HCT116 (cell line): ENCODE data around the gene PTPRR. TPM values are rescaled to one million over a fixed set of nuclear protein-coding genes. Genes with fewer than 3 reads are reported as not detected.

Source experiments
- ATAC-seq: fragments of 200-7000 bp; cut with Tn5 transposase; 2 replicates; pipeline ENCODE4 v1.9.1; 2020; ENCODE audit warnings: mild to moderate bottlenecking, moderate library complexity
- BruUV-seq: library from RNA; stranded (reverse); fragments of 400-500 nt; replicated peaks from 2 replicates; lab custom pipeline; 2021; lab: Mats Ljungman, UMichigan
- CTCF ChIA-PET: fragments of 300-600 bp; sonication (Branson Sonifier 250); formaldehyde crosslinking; loops from one replicate; lab custom pipeline; 2021; ENCODE audit warnings: antibody characterized with exemption; lab: Charles Lee
- POLR2A ChIA-PET: fragments of 300-600, 350-600 bp; sonication (Branson Sonifier 250); formaldehyde crosslinking; loops from one replicate; lab custom pipeline; 2021; ENCODE audit warnings: antibody characterized with exemption; lab: Charles Lee
- RAD21 ChIA-PET, 2 experiments: fragments of 300-600 bp; sonication (Branson Sonifier 250); formaldehyde crosslinking; loops; one replicate each; lab custom pipeline; 2023; ENCODE audit warnings: low total read pairs in 2 of 2; ENCODE audit not compliant: uncharacterized antibody in 2 of 2, unreplicated experiment in 2 of 2, low non-redundant PET in 1 of 2; lab: Charles Lee
- DNase-seq: peaks from one replicate; pipeline ENCODE4 v3.0.0-alpha.2; 2010; ENCODE audit warnings: low read depth, low spot score
- H2AFZ ChIP-seq: fragments of 200-600 bp; shearing (Covaris generic), sonication (generic); 2 replicates; pipeline ENCODE4 v1.6.1; 2017; ENCODE audit warnings: low read depth, mixed run types, mixed read lengths, antibody characterized with exemption, low read length; ENCODE audit not compliant: poor library complexity, severe bottlenecking
- H3K27ac ChIP-seq: 2 replicates; pipeline ENCODE4 v1.5.1; 2012; ENCODE audit warnings: low read depth, low read length
- H3K27me3 ChIP-seq: fragments of 200-600 bp; sonication (generic); 2 replicates; pipeline ENCODE4 v1.6.1; 2016; ENCODE audit warnings: mixed run types, low read length, mixed read lengths; ENCODE audit not compliant: insufficient read depth
- H3K36me3 ChIP-seq, 2 experiments: fragments of 200-500 bp in 1 of 2; fragments of 200-600 bp in 1 of 2; sonication (Bioruptor generic) in 1 of 2; sonication (generic) in 1 of 2; 2 replicates each; pipeline versions ENCODE4 v1.5.1 to v1.6.1; 2014 to 2016; ENCODE audit warnings: low read length in 2 of 2, inconsistent platforms in 1 of 2, mixed read lengths in 1 of 2, mixed run types in 1 of 2; ENCODE audit not compliant: insufficient read depth in 2 of 2, control insufficient read depth in 1 of 2
- H3K4me1 ChIP-seq, 2 experiments: fragments of 200-600 bp in 1 of 2; sonication (generic) in 1 of 2; 2 replicates each; pipeline versions ENCODE4 v1.5.1 to v1.6.1; 2012 to 2017; ENCODE audit warnings: low read length in 2 of 2, inconsistent platforms in 1 of 2, mild to moderate bottlenecking in 1 of 2, mixed read lengths in 1 of 2, mixed run types in 1 of 2, moderate library complexity in 1 of 2; ENCODE audit not compliant: insufficient read depth in 2 of 2, control insufficient read depth in 1 of 2
- H3K4me2 ChIP-seq: fragments of 200-600 bp; sonication (generic); 2 replicates; pipeline ENCODE4 v1.6.1; 2017; ENCODE audit warnings: mixed run types, low read length, mixed read lengths
- H3K4me3 ChIP-seq, 2 experiments: fragments of 200-600 bp in 1 of 2; sonication (generic) in 1 of 2; replicated peaks in 1 of 2; 2 replicates each; pipeline ENCODE4 v1.5.1; 2011 to 2016; ENCODE audit warnings: low read length in 2 of 2, control low read depth in 1 of 2, low read depth in 1 of 2, mild to moderate bottlenecking in 1 of 2, mixed read lengths in 1 of 2, mixed run types in 1 of 2
- H3K79me2 ChIP-seq: fragments of 200-600 bp; sonication (generic); 2 replicates; pipeline ENCODE4 v1.6.1; 2017; ENCODE audit warnings: mild to moderate bottlenecking, mixed run types, low read length, moderate library complexity, mixed read lengths; ENCODE audit not compliant: insufficient read depth
- H3K9ac ChIP-seq: fragments of 200-600 bp; sonication (generic); 2 replicates; pipeline ENCODE4 v1.6.1; 2016; ENCODE audit warnings: low read length, mixed read lengths
- H3K9me2 ChIP-seq: fragments of 200-600 bp; sonication (generic), shearing (Covaris generic); 2 replicates; pipeline ENCODE4 v1.6.1; 2017; ENCODE audit warnings: mixed run types, mild to moderate bottlenecking, moderate library complexity; ENCODE audit not compliant: insufficient read depth
- H3K9me3 ChIP-seq, 2 experiments: fragments of 200-500 bp in 1 of 2; fragments of 200-600 bp in 1 of 2; sonication (Bioruptor generic) in 1 of 2; sonication (generic) in 1 of 2; 2 replicates each; pipeline ENCODE4 v1.6.1; 2014 to 2017; ENCODE audit warnings: low read length in 2 of 2, mixed read lengths in 2 of 2, inconsistent platforms in 1 of 2, low read depth in 1 of 2, mild to moderate bottlenecking in 1 of 2, mixed run types in 1 of 2, moderate library complexity in 1 of 2; ENCODE audit not compliant: control insufficient read depth in 1 of 2, insufficient read depth in 1 of 2
- H4K20me1 ChIP-seq: fragments of 200-600 bp; sonication (generic), shearing (Covaris generic); 2 replicates; pipeline ENCODE4 v1.6.1; 2017; ENCODE audit warnings: mixed run types, mild to moderate bottlenecking, moderate library complexity; ENCODE audit not compliant: insufficient read depth
- ATF3 ChIP-seq: IDR thresholded peaks from 2 replicates; pipeline ENCODE4 v1.6.1; 2012
- CTCF ChIP-seq, 3 experiments: fragments of 200-600 bp in 1 of 3; sonication (generic) in 1 of 3; IDR thresholded peaks in 2 of 3; conservative IDR thresholded peaks in 1 of 3; 2 replicates each; pipeline ENCODE4 v1.5.1; 2012 to 2017; ENCODE audit warnings: low read depth in 2 of 3, low read length in 2 of 3, antibody characterized with exemption in 1 of 3, borderline replicate concordance in 1 of 3, control low read depth in 1 of 3, mild to moderate bottlenecking in 1 of 3, mixed read lengths in 1 of 3, mixed run types in 1 of 3, moderate library complexity in 1 of 3; ENCODE audit not compliant: insufficient read depth in 1 of 3
- EGR1 ChIP-seq: IDR thresholded peaks from 2 replicates; pipeline ENCODE4 v1.6.1; 2012; ENCODE audit warnings: low read depth
- ELF1 ChIP-seq: IDR thresholded peaks from 2 replicates; pipeline ENCODE4 v1.6.1; 2012; ENCODE audit warnings: low read depth, borderline replicate concordance
- EZH2 ChIP-seq: fragments of 200-600 bp; sonication (generic); IDR thresholded peaks from 2 replicates; pipeline ENCODE4 v1.6.1; 2017; ENCODE audit warnings: antibody characterized with exemption, mixed run types
- EZH2phosphoT487 ChIP-seq: fragments of 200-600 bp; IDR thresholded peaks from 2 replicates; pipeline ENCODE4 v1.6.1; 2018; ENCODE audit warnings: antibody characterized with exemption, borderline replicate concordance
- FOSL1 ChIP-seq: IDR thresholded peaks from 2 replicates; pipeline ENCODE4 v1.6.1; 2012; ENCODE audit warnings: low read depth
- JUND ChIP-seq: IDR thresholded peaks from 2 replicates; pipeline ENCODE4 v1.6.1; 2012
- POLR2AphosphoS5 ChIP-seq: IDR thresholded peaks from 2 replicates; pipeline ENCODE4 v1.6.1; 2011; ENCODE audit warnings: mild to moderate bottlenecking, low read depth, low read length, moderate library complexity
- REST ChIP-seq: IDR thresholded peaks from 2 replicates; pipeline ENCODE4 v1.6.1; 2012; ENCODE audit warnings: low read depth
- SIN3A ChIP-seq: IDR thresholded peaks from 2 replicates; pipeline ENCODE4 v1.6.1; 2012; ENCODE audit warnings: low read depth
- SP1 ChIP-seq: IDR thresholded peaks from 2 replicates; pipeline ENCODE4 v1.6.1; 2012; ENCODE audit warnings: low read depth
- SRF ChIP-seq: IDR thresholded peaks from 2 replicates; pipeline ENCODE4 v1.6.1; 2012; ENCODE audit warnings: low read depth
- TCF7L2 ChIP-seq: IDR thresholded peaks from 2 replicates; pipeline ENCODE4 v1.7.0; 2011; ENCODE audit warnings: borderline replicate concordance, inconsistent platforms; ENCODE audit not compliant: insufficient read depth, insufficient read length; ENCODE audit errors: extremely low read depth
- ZBTB33 ChIP-seq: IDR thresholded peaks from 2 replicates; pipeline ENCODE4 v1.6.1; 2011; ENCODE audit warnings: mild to moderate bottlenecking, low read length, moderate library complexity; ENCODE audit not compliant: insufficient replicate concordance; ENCODE audit errors: extremely low read depth
- intact Hi-C: fragments of 100-400 bp; cut with micrococcal nuclease; formaldehyde crosslinking; loops from 2 replicates; pipeline ENCODE4 v1.10.0; 2022
- total RNA-seq: library from RNA; stranded (reverse); gene quantifications from one replicate; pipeline ENCODE4 v1.2.1, GENCODE V29; 2021; ENCODE audit not compliant: unreplicated experiment

PTPRR gene
- total RNA-seq, 1 experiment from 2014 or later, result 0.27 TPM

GRCh38 chr12:70772836-70773235, 147.7 kb downstream of the PTPRR start:
- no TSS peak for BruUV-seq
- ChIA-PET RAD21 (no interaction called here), POLR2A (no interaction called here), CTCF (no interaction called here)
- no peaks in the 10 kb centered on the region for H3K9me2 ChIP-seq
- H3K9ac ChIP-seq, result no peak overlapping the region
- H3K27ac ChIP-seq, result no peak overlapping the region
- no peak overlapping the region for H3K4me3 ChIP-seq
- H3K9me3 ChIP-seq, result no peaks in the 10 kb centered on the region
- H3K27me3 ChIP-seq, result no peaks in the 10 kb centered on the region
- no peak for ATAC-seq
- no peaks in the 10 kb centered on the region for H3K4me1 ChIP-seq
- intact Hi-C loops, result no loop called here
- no peak for TF ChIP-seq FOSL1
- TF ChIP-seq SRF, result no peak
- no peak for TF ChIP-seq REST
- TF ChIP-seq ELF1, result no peak
- TF ChIP-seq EZH2, result no peak
- TF ChIP-seq SP1, result no peak
- TF ChIP-seq EZH2phosphoT487, result no peak
- TF ChIP-seq POLR2AphosphoS5, result no peak
- no peak for TF ChIP-seq ATF3
- TF ChIP-seq CTCF (IDR thresholded peaks at IDR 0.05 in 2 of 3, conservative IDR thresholded peaks at IDR 0.05 in 1 of 3; ENCODE audit: borderline replicate concordance in 1 of 3, insufficient read depth in 1 of 3, low read depth in 2 of 3, low read length in 2 of 3), result no peak
- TF ChIP-seq TCF7L2, result no peak
- TF ChIP-seq SIN3A, result no peak
- no peak for TF ChIP-seq ZBTB33
- TF ChIP-seq JUND, result no peak
- TF ChIP-seq EGR1, result no peak
- H3K4me2 ChIP-seq, result no peak overlapping the region
- no peaks in the 10 kb centered on the region for H4K20me1 ChIP-seq
- no peaks in the 10 kb centered on the region for H3K79me2 ChIP-seq
- H3K36me3 ChIP-seq, result no peaks in the 10 kb centered on the region
- H2AFZ ChIP-seq, result no peak overlapping the region
- DNase-seq, result no peak
